ENCODE results near the gene DHRS1.

DNA sequence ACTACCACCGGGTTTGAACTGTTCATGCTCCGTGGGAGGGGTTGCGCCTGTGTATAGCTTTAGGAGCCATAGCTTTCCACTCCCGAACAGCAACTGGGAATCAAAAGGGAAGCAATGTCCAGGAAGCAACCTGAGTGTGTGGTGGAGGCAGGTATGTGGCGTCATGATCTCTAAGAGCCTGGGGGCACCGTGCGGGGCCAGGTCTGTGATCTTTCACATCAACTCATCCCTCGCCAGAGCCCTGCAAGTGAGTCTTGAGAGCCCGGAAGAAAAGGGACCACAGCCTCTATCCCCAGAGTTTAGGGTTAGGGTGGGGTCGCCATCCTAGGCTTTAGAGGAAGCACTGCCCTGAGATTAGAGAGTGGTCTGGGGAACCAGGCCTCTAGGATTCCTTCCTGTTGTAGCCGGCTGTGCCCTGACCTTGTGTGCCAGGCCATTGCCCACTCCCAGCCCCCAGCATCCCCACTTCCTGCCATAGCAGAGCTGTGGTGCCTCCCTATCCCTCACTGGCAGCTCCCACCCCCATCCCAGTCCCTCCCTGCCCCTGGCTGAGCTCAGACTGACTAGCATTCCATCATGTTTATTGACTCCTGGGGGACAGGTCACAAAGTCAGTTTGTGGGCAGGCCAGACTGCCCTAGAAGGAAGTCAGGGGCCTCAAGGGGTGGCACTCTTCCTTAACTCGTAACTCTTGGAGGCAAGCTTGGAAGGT is 36.0 kb upstream of the DHRS1 start:
- TF ChIP-seq, protein P1, sequence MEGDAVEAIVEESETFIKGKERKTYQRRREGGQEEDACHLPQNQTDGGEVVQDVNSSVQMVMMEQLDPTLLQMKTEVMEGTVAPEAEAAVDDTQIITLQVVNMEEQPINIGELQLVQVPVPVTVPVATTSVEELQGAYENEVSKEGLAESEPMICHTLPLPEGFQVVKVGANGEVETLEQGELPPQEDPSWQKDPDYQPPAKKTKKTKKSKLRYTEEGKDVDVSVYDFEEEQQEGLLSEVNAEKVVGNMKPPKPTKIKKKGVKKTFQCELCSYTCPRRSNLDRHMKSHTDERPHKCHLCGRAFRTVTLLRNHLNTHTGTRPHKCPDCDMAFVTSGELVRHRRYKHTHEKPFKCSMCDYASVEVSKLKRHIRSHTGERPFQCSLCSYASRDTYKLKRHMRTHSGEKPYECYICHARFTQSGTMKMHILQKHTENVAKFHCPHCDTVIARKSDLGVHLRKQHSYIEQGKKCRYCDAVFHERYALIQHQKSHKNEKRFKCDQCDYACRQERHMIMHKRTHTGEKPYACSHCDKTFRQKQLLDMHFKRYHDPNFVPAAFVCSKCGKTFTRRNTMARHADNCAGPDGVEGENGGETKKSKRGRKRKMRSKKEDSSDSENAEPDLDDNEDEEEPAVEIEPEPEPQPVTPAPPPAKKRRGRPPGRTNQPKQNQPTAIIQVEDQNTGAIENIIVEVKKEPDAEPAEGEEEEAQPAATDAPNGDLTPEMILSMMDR (conservative IDR thresholded peaks at IDR 0.05), result no peak
- no peak for TF ChIP-seq EZH2 (IDR thresholded peaks at IDR 0.05; ENCODE audit: low read depth)

Data from PC-9 (cell line).